NCI-H2196 treated with DMSO at 0.1 percent for 48 hours (cell line): ENCODE results near the gene ANKH.
"Not testable (repeated sequence)": the region's sequence is repeated elsewhere in the genome, so short reads cannot be mapped to it uniquely, and the experiment has no call there.

Source experiments
- DNase-seq: peaks from one replicate; lab custom pipeline; 2025; ENCODE audit not compliant: unreplicated experiment; lab: John Stamatoyannopoulos, UW

Gene ANKH

GRCh38 chr5:14884062-14884612 is 12.6 kb upstream of the ANKH start:
- no peak for DNase-seq

DNA sequence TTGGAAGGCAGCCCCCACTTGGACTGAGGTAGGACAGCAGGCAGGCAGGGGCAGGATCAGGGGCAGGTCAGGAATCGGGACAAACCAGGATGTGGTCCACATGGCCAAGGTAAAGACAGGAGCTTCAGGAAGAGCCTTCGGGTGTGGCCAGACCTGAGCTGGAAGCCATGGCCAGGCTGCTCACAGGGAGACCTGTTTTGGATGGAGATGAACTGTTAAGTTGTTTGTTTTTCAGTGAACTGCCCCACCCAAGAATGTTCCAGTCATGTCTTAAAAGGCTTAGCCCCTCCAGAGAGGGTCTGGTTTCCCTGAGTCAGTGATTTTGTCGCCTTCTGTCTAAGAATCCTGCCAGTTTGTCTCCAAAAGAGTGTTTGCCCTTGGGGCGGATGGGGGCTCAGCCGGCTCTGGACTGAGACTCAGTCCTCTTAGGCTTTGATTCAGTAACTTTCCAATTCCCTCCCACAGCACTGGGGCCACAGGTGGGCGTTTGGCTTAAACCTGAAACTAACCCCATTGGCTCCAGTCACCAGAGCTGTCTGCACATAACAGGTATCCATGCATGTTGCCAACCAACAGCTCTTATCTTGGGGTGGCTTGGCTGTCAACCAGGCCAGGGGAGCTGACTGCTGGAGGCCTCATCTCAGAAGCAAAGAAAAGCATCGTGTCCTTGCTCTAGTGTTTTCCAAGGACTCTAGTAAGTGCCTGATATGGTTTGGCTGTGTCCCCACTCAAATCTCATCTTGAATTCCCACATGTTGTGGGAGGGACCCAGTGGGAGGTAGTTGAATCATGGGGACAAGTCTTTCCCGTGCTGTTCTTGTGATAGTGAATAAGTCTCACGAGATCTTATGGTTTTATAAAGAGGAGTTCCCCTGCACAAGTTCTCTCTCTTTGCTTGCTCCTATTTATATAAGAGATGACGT is 11.3 kb upstream of the ANKH start:
- DNase-seq, result no peak

DNA sequence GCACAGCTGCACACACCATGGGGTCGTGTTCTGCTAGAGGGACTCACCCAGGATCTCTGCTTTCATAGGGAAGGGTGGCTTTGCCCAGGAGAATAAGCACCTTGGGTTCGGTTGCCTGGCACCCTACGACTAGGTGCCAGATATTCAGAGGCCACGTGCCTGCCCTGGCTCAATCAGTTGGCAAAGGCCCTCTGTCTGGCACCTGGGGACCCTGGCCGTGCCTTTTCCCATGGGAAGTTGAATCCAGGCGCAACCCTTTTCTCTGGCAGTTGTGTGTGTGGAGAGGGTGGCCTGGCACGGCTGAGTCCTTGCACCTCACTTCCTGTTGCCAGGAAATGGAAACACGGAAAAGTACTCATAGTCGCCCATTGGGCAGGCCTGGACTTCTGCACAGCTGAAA is 10.2 kb upstream of the ANKH start:
- DNase-seq, result no peak

- no peak for DNase-seq
These were observed 9.1 kb upstream of the ANKH start for GRCh38 chr5:14880688-14881087.

DNA sequence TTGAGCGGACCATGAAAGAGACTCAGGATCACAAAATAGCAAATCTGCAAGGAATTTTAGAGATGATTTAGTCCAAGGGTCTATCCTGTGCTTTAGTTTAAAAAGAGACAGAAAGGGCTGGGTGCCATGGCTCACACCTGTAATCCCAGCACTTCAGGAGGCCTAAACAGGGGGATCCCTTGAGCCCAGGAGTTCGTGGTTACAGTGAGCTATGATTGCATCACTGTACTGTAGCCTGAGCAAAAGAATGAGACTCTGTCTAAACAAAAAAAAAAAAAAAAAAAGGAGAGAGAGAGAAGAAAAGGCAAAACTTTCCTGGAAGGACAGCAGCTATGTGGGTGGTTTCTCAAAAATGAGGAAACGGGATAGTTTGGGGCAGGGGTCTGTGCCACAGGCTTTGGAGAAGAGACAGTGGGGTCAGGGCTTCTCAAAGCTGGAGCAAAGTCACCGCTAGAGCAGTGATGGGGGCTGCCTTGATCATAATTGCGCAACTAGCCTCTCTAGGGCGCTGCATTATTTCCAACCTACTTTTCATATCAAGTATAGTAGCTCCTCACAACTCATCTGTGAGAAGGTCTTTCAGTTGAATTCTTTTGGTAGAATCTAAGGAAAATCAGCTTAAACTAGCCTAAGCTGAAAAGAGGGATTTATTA is 8.5 kb upstream of the ANKH start:
- no peak for DNase-seq

GRCh38 chr5:14879393-14879792 is 7.8 kb upstream of the ANKH start:
- DNase-seq, result no peak

DNA sequence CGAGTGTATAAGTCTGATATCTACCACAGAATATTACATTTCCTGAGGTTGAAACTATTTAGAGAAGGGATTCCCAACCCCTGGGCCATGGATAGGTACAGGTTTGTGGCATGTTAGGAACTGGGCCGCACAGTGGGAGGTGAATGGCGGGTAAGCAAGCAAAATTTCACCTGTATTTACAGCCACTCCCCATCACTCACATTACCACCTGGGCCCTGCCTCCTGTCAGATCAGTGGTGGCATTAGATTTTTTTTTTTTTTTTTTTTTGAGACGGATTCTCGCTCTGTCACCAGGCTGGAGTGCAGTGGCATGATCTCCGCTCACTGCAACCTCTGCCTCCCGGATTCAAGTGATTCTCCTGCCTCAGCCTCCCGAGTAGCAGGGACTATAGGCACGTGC is 6.6 kb upstream of the ANKH start:
- not testable (repeated sequence) for DNase-seq

DNA sequence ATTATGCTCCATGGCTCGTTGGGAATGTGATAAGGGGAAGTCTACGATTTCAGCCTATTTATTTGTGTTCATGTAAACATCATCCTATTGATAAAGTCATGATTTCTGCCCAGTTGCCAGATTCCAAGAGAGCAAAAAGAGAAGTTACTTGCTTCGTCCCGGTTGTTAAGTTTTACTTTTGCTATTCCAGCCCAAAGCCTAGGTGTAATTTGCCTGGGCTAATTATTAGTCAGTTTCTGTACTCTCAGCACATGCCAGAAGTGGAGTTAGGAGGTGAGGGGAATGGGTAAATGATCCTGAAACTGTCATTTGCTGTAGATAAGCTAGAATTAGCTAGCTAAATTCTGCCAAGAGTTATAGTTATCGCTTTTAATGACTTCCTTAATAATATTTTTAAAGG is 4.5 kb upstream of the ANKH start:
- DNase-seq, result no peak

DNA sequence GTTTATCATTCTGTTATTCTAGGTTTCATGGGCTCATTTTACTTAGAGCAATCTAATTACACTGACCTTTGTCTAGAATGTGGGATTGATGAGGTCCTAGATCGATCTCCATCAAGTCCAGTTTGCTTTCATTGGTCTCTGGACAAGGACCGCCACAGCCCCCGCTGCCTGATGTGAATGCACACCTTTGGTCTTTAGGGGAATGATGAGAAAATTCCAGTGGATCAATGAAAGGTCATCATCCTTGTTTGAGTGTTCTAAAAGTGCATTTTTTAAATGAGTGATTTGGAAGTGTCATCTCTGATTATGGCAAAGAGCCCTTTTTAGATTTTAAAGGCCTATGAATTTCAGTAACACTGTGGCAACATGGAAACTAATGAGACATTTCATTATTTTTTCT is 2.2 kb upstream of the ANKH start:
- no peak for DNase-seq

- no peak for DNase-seq
These were observed 1.5 kb upstream of the ANKH start for GRCh38 chr5:14873093-14873492.

DNA sequence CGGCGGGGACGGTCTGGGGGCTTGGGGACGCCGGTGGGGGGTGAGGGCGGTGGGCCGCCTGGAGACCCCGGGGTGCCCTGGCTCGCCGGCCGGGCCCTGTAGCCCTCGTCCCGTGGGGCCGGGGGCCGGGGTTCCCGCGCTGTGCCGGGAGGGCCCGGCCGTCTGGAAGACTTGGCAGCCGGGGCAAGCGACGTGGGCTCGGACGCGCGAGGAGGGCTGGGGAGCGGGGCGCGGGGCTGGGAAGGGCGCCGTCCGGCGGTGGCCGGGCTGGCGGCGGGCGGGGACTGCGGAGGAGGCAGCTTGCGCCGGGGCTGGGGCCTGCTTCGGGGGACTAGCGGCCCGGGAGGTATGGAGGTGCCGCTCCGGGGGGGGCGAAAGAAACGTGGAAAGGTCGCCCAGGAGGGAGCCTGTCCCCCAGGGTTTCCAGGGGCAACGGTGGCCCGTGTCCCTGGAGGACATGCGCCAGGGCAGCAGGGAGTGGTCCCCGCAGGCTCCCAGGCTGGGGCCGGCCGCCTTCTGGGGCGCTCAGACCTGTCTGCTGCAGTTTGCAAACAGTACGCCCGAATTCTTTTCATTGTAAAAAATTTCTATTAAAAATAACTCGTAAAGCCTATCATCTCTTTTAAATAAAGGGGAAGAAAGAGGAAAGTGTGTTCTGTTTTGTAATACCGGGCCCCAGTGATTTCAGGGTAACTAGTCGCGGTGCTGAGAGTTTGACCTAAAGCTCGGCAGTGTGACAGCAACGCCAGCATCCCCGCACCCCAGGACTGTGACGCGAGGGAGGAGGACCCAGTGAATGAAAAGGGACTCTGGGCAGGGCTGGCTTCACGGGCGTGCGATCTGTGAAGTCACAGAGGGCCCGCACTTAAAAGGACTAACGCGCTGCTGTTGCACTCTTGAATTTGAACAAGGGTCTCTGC is 752 bp upstream of the ANKH start:
- DNase-seq, result no peak

- no peak for DNase-seq
These were observed 1.0 kb downstream of the ANKH start for GRCh38 chr5:14870337-14871213.

- no peak for DNase-seq
These were observed 1.9 kb downstream of the ANKH start for GRCh38 chr5:14869668-14870164.

- no peak for DNase-seq
These were observed 2.3 kb downstream of the ANKH start for GRCh38 chr5:14869233-14869632.

GRCh38 chr5:14868771-14869170 is 2.8 kb downstream of the ANKH start:
- no peak for DNase-seq

DNA sequence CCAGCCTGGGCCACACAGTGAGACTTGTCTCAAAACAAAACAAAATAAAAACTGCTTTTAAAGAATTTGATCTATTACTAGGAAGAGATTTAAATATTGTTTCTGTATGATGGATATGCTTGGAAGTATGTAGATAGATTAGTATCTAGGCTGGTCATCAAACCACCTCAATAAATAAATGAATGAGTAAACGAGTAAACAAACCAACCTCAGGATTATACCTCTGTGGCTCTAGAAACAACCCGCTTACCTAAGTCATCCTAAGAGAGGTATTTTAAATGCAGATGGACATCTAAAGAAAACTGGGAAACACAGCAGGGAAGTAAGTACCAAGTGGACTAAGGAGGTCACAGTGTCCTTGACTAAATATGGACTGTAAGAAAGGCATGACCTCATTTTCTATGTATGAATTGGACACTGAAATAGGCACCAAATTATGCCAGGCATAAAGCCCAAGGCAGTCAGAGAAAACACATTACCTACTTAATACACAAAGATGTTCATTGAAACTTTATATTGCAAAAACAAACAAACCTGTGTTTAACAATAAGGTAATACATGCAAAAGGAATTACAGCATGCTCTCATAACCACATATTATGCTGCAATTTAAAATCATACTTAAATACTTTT is 7.3 kb downstream of the ANKH start:
- peak; percentile 6 for DNase-seq

DNA sequence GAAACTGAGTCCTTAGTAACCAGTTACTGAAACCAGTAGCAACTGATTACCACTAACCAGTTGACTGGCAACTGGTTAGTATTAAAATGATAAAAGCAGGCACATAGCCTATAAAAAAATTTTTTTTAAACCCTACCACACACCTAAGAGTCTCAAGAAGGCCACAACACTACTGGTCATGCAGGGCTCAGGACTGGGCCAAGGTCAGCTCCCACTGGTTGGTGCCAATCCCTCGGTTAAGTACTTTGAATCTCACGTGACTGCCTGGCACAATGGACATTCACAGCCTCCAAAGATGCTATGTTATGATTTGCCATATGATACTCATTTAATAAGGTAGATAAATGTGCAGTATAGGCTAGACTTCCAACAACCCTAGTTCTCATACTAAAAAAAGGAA is 8.5 kb downstream of the ANKH start:
- DNase-seq, result no peak

DNA sequence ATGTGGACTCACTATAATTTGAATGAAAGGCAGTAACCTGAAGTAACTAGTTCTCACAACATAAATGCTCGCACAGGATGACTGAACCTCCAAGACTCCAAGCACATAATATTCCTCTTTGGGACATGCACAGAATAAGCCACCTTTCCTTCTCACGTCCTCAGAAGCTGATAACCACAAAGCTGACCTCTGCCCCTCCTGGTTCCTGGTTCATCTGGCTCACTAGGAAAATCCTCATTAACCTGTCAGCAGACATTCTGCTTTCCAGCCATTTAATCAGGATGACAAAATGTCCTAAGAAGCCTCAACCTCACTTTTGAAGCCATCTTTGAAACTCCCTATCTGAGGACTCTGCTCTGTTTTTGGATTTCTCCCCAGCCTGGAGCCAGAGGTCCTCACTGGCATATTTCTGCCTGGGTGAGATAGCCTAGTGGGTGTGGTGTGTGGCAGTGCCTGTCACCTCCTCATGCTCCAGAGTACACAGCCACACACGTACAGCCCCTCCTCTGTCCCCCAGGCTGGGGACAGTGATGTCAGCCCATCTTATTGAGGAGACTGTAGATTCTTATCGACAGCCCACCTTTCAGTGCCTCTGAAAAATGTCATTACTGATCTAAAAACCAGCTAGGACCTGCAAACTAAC is 10.3 kb downstream of the ANKH start:
- no peak for DNase-seq

DNA sequence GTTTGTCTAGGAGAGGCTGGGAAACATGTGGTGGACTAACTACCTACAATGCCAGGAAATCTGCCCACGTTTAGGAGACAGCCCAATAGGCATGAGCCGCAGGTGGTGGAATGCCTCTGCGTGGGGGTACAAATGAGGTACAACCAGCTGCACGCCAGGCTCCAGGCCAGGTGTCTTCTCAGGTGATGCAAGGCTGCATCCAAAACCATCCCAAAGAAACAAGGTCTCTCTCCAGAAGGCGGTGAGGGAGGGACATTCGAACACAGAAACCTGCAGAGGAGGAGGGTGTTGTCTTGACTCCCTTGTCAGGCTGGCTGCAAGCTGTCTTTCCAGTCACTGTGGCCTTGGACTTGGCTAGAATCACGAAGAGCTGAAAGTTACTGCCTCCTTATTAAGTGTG is 11.6 kb downstream of the ANKH start:
- DNase-seq, result no peak
